Measurements from ENCODE around the gene TNNI3. TPM values are rescaled to one million over a fixed set of nuclear protein-coding genes. Genes with fewer than 3 reads are reported as not detected.

TNNI3 gene
- 6.5 to 8.7 TPM (median 7.6 TPM) in 5 replicates for total RNA-seq (2022; extraction: Qiagen RNA extraction; ENCODE audit: low read depth)

GRCh38 chr19:55157064-55157908 lies at the start of gene TNNI3:
Gene TNNI3 (minus strand): TSS chr19:55157732. CDS start chr19:55157589, 143 bp downstream.

DNA sequence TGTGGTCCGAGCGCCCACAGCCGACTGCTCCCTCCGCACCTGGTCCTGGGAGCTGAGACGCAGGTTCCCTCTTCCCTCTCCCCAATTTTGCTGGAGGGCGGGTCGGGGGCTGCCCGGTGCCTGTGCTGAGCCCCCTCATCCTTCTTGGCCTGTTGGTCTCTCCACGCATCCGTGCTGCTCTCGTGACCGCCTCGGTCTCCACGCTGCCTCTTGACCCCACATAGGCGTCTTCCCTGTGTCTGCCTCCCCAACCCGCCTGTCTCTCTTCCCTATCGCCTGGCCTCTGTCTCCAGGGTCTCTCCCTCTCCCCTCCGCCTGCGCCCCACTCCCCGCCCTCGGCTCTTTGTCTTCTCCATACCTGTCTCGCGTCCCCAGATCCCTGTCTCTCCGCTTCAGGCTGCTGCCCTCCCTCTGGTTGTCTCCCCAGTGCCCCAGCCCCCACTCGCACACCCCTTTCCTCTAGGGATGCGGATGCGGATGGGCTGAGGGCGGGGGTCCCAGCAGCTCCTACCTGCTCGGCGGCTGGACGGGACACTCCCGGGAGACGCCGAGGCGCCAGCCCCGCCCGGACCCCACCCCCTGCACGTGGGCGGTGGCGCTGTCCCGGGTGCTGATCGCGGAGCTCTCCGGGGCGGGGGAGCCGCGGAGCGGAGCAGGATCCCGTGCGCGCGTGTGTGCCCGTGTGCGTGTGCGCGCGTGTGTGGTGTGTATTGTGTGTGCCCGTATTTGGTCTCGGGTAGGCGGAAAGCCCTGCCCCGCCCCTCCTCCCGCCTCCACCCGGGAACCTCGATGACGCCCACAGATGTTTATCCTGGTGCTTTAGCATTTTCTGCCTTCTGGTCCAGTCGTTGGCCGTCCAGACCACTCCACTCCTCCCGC lies 22.3 kb upstream of the TNNI3 start, which contains the start of gene SYT5:
Gene SYT5 (minus strand): TSS at position 684 of the 879 bp plus-strand sequence. CDS start 1,248 bp downstream, outside the sequence.

GRCh38 chr19:55166530-55167268 lies 9.2 kb upstream of the TNNI3 start, which contains the start of gene DNAAF3:
Gene DNAAF3 (minus strand): TSS chr19:55166613. CDS start chr19:55166413, 200 bp downstream.

DNA sequence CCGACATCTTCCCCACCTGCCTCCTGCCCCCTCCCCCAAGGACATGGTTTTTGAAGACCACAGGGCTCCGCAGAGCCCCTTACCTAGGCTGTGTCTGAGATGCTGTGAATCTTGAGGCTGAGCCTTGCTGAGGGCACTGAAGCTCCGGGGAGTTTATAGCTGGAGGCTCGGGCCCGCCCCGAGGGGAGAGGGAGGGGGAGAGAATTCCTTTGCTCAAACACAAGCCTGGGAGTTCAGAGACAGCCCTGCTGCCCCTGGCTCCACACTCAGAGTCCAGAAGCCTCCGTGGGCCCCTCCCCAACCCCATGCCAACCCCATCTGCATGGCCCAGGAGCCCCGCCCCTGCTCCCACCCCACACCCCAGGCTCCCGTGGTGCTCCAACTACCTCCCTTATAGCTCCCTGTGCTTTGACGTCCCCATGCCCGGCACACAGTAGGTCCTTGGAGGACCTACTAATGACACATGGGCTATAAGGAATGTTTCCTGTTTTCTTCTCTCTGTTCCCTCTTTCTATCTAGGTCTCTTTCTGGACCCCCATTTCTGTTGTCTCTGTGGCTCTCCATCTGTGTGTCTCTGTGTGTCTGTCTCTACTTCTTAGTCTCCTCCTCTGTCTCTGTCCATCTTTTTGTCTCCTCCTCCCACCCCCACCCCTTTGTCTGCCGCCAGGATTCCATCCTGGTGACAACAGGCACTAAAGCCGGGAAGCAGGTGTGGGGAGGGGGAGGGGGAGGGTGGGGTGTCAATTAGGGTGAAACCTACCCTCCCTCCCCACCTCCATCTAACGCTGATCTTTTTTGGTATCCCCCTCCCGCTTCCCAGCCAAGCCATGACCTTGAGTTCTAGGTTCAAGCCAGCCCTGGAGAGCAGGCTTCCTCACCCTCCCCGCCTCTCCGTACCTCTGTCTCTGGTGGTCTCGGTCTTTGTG lies 8.2 kb downstream of the TNNI3 start, which contains the start of gene TNNT1:
Gene TNNT1 (minus strand): TSS at position 129 of the 926 bp plus-strand sequence. CDS start 2,049 bp downstream, outside the sequence.

GRCh38 chr19:55116859-55117662 lies 40.5 kb downstream of the TNNI3 start, which contains the start of gene PPP1R12C:
Gene PPP1R12C (minus strand): TSS chr19:55117637. CDS start chr19:55117543, 94 bp downstream.

Other genes with a start within 250 kb of the TNNI3 start
- not detected in 5 replicates for gene NLRP7, start 210.2 kb downstream of the TNNI3 start, total RNA-seq (2022; extraction: Qiagen RNA extraction; ENCODE audit: low read depth)
- gene NLRP2, start 191.4 kb downstream of the TNNI3 start, total RNA-seq (2022; extraction: Qiagen RNA extraction; ENCODE audit: low read depth) = 24.0 to 26.8 TPM (median 25.2 TPM) in 5 replicates
- gene GP6, start 119.5 kb downstream of the TNNI3 start, total RNA-seq (2022; extraction: Qiagen RNA extraction; ENCODE audit: low read depth) = 0.07 to 0.22 TPM (median 0.10 TPM) in 5 replicates
- gene RDH13, start 94.6 kb downstream of the TNNI3 start, total RNA-seq (2022; extraction: Qiagen RNA extraction; ENCODE audit: low read depth) = 16.7 to 22.3 TPM (median 21.3 TPM) in 5 replicates
- 4.6 to 5.7 TPM (median 5.2 TPM) in 5 replicates for gene EPS8L1, start 81.9 kb downstream of the TNNI3 start, total RNA-seq (2022; extraction: Qiagen RNA extraction; ENCODE audit: low read depth)
- gene PPP1R12C, start 40.1 kb downstream of the TNNI3 start, total RNA-seq (2022; extraction: Qiagen RNA extraction; ENCODE audit: low read depth) = 58.4 to 86.7 TPM (median 84.2 TPM) in 5 replicates
- gene TNNT1, start 8.5 kb downstream of the TNNI3 start, total RNA-seq (2022; extraction: Qiagen RNA extraction; ENCODE audit: low read depth) = 116 to 151 TPM (median 125 TPM) in 5 replicates
- gene DNAAF3, start 8.9 kb upstream of the TNNI3 start, total RNA-seq (2022; extraction: Qiagen RNA extraction; ENCODE audit: low read depth) = 5.2 to 8.6 TPM (median 7.0 TPM) in 5 replicates
- gene SYT5, start 22.6 kb upstream of the TNNI3 start, total RNA-seq (2022; extraction: Qiagen RNA extraction; ENCODE audit: low read depth) = 3.3 to 7.7 TPM (median 4.1 TPM) in 5 replicates
- 3.7 to 5.2 TPM (median 4.3 TPM) in 5 replicates for gene PTPRH, start 51.8 kb upstream of the TNNI3 start, total RNA-seq (2022; extraction: Qiagen RNA extraction; ENCODE audit: low read depth)
- gene TMEM86B, start 71.0 kb upstream of the TNNI3 start, total RNA-seq (2022; extraction: Qiagen RNA extraction; ENCODE audit: low read depth) = 3.3 to 5.6 TPM (median 5.2 TPM) in 5 replicates
- 90.1 to 134 TPM (median 119 TPM) in 5 replicates for gene PPP6R1, start 101.3 kb upstream of the TNNI3 start, total RNA-seq (2022; extraction: Qiagen RNA extraction; ENCODE audit: low read depth)
- gene HSPBP1, start 122.4 kb upstream of the TNNI3 start, total RNA-seq (2022; extraction: Qiagen RNA extraction; ENCODE audit: low read depth) = 119 to 147 TPM (median 136 TPM) in 5 replicates
- gene BRSK1, start 126.3 kb upstream of the TNNI3 start, total RNA-seq (2022; extraction: Qiagen RNA extraction; ENCODE audit: low read depth) = 2.8 to 5.2 TPM (median 3.7 TPM) in 5 replicates
- gene TMEM150B, start 167.6 kb upstream of the TNNI3 start, total RNA-seq (2022; extraction: Qiagen RNA extraction; ENCODE audit: low read depth) = 0.13 TPM in 1 of 5 replicates, not detected in the others
- 5.2 to 10.5 TPM (median 8.2 TPM) in 5 replicates for gene KMT5C, start 182.1 kb upstream of the TNNI3 start, total RNA-seq (2022; extraction: Qiagen RNA extraction; ENCODE audit: low read depth)
- gene COX6B2, start 197.0 kb upstream of the TNNI3 start, total RNA-seq (2022; extraction: Qiagen RNA extraction; ENCODE audit: low read depth) = 0.50 to 4.3 TPM (median 1.4 TPM) in 5 replicates
- 0.06 to 0.19 TPM (median 0.14 TPM) in 4 of 5 replicates, not detected in the other for gene GARIN5B, start 205.5 kb upstream of the TNNI3 start, total RNA-seq (2022; extraction: Qiagen RNA extraction; ENCODE audit: low read depth)
- gene IL11, start 212.7 kb upstream of the TNNI3 start, total RNA-seq (2022; extraction: Qiagen RNA extraction; ENCODE audit: low read depth) = 37.5 to 64.5 TPM (median 50.0 TPM) in 5 replicates
- 0.85 to 2.5 TPM (median 1.5 TPM) in 5 replicates for gene TMEM190, start 219.1 kb upstream of the TNNI3 start, total RNA-seq (2022; extraction: Qiagen RNA extraction; ENCODE audit: low read depth)
- 3.2 to 11.8 TPM (median 11.4 TPM) in 5 replicates for gene TMEM238, start 226.6 kb upstream of the TNNI3 start, total RNA-seq (2022; extraction: Qiagen RNA extraction; ENCODE audit: low read depth)
- gene RPL28, start 228.2 kb upstream of the TNNI3 start, total RNA-seq (2022; extraction: Qiagen RNA extraction; ENCODE audit: low read depth) = 2,587 to 3,378 TPM (median 2,939 TPM) in 5 replicates